Gastroesophageal sphincter (tissue), 3 donors: ENCODE results near the gene CD14.

Experiments used
- EP300 ChIP-seq: sonication (generic); formaldehyde crosslinking; IDR thresholded peaks from one replicate; pipeline ENCODE4 v1.6.1; 2017; ENCODE audit warnings: antibody characterized with exemption, mild to moderate bottlenecking
- POLR2A ChIP-seq, 2 donors: fragments of 450-650 bp; IDR thresholded peaks; one replicate each; pipeline ENCODE4 v1.6.1; 2017; ENCODE audit warnings: antibody characterized with exemption in 2 of 2, mild to moderate bottlenecking in 2 of 2, moderate library complexity in 1 of 2
- POLR2AphosphoS5 ChIP-seq: sonication (generic); formaldehyde crosslinking; IDR thresholded peaks from one replicate; pipeline ENCODE4 v1.6.1; 2017; ENCODE audit warnings: antibody characterized with exemption
- TF ChIP-seq, protein P1 (sequence below), 4 experiments: fragments of 200-600 bp in 2 of 4; fragments of 450-650 bp in 2 of 4; sonication (generic) in 1 of 4; IDR thresholded peaks; one replicate each; pipeline ENCODE4 v1.5.1; 2017 to 2019; ENCODE audit warnings: antibody characterized with exemption in 4 of 4, mild to moderate bottlenecking in 2 of 4, moderate library complexity in 2 of 4

DNA sequence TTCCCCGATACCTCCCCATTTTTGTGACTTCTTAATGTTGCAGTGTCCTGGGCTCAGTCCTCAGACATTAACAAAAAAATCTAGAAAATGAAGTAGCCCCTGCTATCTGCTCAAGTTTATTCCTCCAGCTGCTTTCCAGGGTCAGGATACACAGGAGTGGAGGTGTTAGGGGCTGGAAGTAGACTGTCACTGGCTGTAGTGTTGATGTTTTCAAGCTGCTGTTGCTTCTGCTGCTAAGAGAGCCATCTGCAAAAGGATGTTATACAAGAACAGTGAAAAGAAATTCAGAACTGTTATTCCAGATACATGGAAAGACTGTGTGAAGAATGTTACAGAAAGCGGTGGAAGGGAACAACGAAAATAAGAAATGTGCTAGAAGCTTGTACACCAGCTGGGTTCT lies 10.7 kb downstream of the CD14 start:
- TF ChIP-seq, protein P1, sequence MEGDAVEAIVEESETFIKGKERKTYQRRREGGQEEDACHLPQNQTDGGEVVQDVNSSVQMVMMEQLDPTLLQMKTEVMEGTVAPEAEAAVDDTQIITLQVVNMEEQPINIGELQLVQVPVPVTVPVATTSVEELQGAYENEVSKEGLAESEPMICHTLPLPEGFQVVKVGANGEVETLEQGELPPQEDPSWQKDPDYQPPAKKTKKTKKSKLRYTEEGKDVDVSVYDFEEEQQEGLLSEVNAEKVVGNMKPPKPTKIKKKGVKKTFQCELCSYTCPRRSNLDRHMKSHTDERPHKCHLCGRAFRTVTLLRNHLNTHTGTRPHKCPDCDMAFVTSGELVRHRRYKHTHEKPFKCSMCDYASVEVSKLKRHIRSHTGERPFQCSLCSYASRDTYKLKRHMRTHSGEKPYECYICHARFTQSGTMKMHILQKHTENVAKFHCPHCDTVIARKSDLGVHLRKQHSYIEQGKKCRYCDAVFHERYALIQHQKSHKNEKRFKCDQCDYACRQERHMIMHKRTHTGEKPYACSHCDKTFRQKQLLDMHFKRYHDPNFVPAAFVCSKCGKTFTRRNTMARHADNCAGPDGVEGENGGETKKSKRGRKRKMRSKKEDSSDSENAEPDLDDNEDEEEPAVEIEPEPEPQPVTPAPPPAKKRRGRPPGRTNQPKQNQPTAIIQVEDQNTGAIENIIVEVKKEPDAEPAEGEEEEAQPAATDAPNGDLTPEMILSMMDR (IDR thresholded peaks at IDR 0.05), result no peak
- TF ChIP-seq POLR2AphosphoS5, result no peak
- TF ChIP-seq POLR2A (IDR thresholded peaks at IDR 0.05), result no peak
- TF ChIP-seq EP300, result no peak
